ENCODE data around the gene SLC35G6. TPM values are rescaled to one million over a fixed set of nuclear protein-coding genes. Genes with fewer than 3 reads are reported as not detected.

Gene SLC35G6
- total RNA-seq = not detected in 2 replicates

DNA sequence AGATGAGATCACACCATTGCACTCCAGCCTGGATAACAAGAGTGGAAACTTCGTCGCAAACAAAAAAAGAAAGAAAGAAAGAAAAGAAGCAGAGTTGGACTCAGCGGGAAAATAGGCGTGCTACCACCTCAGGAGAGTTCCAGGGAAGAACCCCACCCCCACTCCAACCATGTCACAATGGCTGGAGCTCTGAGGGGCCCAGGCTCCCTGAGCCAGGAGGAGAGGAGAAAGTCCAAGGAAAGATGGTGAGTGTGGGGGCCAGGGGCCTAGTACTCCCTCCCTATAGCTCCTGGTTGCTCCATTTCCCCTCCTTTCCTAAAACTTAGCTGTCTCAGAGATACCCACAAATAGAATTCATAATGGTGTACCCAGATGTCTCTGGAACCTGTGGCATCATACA lies at the start of gene SLC35G6:
Gene SLC35G6 (plus strand): TSS at position 172 of the 400 bp plus-strand sequence. CDS start 71 bp downstream, at position 243.

DNA sequence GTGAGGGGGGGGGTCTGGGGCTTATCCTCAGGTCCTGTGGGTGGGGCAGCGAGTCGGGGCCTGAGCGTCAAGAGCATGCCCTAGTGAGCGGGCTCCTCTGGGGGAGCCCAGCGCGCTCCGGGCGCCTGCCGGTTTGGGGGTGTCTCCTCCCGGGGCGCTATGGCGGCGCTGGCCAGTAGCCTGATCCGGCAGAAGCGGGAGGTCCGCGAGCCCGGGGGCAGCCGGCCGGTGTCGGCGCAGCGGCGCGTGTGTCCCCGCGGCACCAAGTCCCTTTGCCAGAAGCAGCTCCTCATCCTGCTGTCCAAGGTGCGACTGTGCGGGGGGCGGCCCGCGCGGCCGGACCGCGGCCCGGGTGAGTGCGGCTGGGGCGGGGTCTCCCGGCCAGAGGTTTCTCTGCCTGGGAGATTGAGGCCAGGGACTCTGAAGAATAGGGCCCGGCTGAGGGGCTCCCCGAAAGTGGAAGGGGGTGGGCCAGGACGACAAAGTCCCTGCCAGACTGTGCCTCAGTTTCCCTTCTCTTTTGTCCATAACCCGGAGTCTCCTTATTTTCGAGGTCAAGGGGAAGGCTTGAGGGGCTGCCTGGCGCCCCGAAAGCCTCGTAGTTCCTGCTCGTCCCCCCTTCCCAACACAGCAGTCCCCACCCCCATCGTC lies 41.7 kb upstream of the SLC35G6 start, which contains the start of gene FGF11:
Gene FGF11 (plus strand): TSS at position 51 of the 651 bp plus-strand sequence. CDS start 109 bp downstream, at position 160.

DNA sequence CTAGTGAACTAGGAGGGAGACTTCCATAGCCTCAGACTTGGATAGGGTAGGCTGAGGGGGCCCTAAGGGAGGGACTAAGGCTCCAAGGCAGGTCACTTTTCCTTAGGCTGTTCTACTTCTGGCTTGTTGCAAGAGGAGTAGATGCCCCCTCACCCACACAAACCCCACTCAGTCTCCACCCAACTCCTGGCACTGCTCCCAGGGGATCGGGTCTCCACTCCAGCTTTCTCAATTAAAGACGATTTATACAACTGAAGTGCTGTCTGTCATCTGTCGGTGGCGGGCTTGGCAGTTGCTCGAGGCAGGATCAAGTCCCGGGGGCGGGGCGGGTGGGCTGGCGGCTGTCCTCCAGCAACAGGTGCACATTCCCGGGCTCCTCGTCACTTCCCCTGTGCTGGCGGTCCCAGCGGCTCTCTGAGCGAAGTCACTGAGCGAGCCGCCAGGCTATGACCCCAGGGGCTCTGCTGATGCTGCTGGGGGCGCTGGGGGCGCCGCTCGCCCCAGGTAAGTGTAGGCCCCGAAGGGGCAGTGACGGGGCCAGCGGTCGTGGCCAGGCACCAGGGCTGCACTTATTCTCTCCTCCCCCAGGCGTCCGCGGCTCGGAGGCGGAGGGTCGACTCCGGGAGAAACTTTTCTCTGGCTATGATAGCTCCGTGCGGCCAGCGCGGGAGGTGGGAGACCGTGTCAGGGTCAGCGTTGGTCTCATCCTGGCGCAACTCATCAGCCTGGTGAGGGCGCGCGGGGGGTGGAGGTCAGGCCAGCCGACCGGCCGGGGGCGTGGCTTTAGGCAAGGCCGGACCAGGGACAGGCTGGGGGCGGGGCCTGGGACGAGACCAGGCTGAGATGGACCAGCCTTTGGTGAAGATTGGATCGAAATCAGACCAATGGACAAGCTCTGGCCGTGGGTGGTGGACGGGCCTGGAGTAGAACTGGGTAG lies 36.3 kb upstream of the SLC35G6 start, which contains the start of gene CHRNB1:
Gene CHRNB1 (plus strand): TSS at position 380 of the 937 bp plus-strand sequence. CDS start 67 bp downstream, at position 447.

DNA sequence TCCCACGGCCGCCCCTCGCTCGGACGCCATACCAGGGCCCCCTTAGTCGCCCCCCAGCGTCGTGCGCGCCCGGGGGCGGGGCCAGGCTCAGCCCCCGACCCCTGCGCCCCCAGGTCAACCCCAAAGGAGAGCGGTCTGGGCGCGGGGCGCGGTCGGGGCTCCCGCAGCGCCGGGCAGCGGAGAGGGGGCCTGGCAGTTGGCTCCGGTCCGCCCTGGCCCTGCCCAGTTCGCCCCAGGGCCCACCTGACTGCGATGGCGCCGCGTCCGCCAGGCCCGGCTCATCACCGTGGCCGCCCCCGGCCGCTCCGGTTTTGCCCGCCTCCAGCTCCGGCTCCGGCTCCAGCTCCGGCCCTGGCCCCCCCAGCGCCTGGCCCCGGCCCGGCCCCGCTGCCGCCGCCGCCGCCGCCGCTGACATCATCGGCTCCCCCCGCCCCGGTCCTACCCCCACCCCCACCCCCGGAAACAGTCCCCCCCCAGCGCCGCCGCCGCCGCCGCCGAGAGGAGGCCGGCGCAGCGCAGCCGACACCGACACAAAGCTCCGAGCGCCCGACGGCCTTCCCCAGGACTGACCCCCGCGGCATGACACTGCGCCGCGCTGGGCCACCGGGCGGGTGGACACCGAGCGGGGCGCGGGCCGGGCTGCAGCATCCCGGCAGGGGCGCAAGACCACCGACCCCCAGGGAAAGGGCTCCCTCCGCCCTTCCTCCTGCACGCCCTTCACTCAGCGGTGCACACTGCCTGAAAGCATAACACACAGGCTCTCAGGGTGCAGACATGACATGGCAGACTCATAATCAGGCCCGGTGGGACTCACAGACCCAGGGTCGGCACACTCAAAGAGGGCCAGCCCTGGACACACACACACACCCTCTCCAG lies 1.8 kb upstream of the SLC35G6 start, which contains the start of gene ZBTB4:
Gene ZBTB4 (minus strand): TSS at position 419 of the 876 bp plus-strand sequence. CDS start 12,830 bp downstream, outside the sequence.

DNA sequence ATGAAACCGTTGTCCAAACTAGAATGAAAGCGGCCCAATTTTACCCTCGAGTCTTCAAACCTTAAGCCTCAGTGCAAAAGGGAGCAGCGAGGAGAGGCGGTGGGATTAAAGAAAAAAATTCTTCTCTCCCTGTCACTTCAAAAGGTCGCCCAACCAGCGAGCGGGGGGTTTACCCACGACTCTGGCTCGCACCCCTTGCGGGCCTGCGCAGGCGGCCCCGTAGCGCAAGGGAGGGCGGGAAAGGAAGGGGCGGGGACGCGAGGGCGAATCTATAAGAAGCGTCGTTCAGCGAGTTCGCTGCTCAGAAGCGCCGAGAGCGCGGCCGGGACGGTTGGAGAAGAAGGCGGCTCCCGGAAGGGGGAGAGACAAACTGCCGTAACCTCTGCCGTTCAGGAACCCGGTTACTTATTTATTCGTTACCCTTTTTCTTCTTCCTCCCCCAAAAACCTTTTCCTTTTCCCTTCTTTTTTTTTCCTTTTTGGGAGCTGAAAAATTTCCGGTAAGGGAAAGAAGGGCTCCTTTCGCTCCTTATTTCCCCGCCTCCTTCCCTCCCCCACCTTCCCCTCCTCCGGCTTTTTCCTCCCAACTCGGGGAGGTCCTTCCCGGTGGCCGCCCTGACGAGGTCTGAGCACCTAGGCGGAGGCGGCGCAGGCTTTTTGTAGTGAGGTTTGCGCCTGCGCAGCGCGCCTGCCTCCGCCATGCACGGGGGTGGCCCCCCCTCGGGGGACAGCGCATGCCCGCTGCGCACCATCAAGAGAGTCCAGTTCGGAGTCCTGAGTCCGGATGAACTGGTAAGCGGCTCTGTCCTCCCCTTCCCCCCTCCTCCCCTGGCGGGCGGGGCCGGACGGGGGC lies 3.0 kb downstream of the SLC35G6 start, which contains the start of gene POLR2A:
Gene POLR2A (plus strand): TSS at position 300 of the 852 bp plus-strand sequence.

Other genes with a start within 250 kb of the SLC35G6 start
- 54.3 and 57.8 TPM in 2 replicates for gene DVL2, start 246.9 kb upstream of the SLC35G6 start, total RNA-seq
- 57.2 and 58.5 TPM in 2 replicates for gene PHF23, start 242.0 kb upstream of the SLC35G6 start, total RNA-seq
- 229 and 455 TPM in 2 replicates for gene GABARAP, start 239.0 kb upstream of the SLC35G6 start, total RNA-seq
- gene CTDNEP1, start 229.7 kb upstream of the SLC35G6 start, total RNA-seq = 38.5 and 48.3 TPM in 2 replicates
- 36.9 and 42.9 TPM in 2 replicates for gene ELP5, start 229.2 kb upstream of the SLC35G6 start, total RNA-seq
- 10.8 and 13.4 TPM in 2 replicates for gene CLDN7, start 219.0 kb upstream of the SLC35G6 start, total RNA-seq
- gene SLC2A4, start 199.7 kb upstream of the SLC35G6 start, total RNA-seq = 0.10 and 0.33 TPM in 2 replicates
- 2.3 TPM in 1 of 2 replicates, not detected in the other for gene YBX2, start 186.8 kb upstream of the SLC35G6 start, total RNA-seq
- 949 and 999 TPM in 2 replicates for gene EIF5A, start 173.8 kb upstream of the SLC35G6 start, total RNA-seq
- gene GPS2, start 166.1 kb upstream of the SLC35G6 start, total RNA-seq = 43.1 and 48.1 TPM in 2 replicates
- gene NEURL4, start 152.1 kb upstream of the SLC35G6 start, total RNA-seq = 17.0 and 21.3 TPM in 2 replicates
- gene ACAP1, start 144.9 kb upstream of the SLC35G6 start, total RNA-seq = not detected in 2 replicates
- 2.6 and 3.6 TPM in 2 replicates for gene KCTD11, start 129.3 kb upstream of the SLC35G6 start, total RNA-seq
- not detected in 2 replicates for gene TMEM95, start 126.3 kb upstream of the SLC35G6 start, total RNA-seq
- gene TNK1, start 100.4 kb upstream of the SLC35G6 start, total RNA-seq = 0.38 and 0.65 TPM in 2 replicates
- gene PLSCR3, start 86.9 kb upstream of the SLC35G6 start, total RNA-seq = 27.0 and 36.3 TPM in 2 replicates
- gene TMEM256, start 77.3 kb upstream of the SLC35G6 start, total RNA-seq = 41.6 and 153 TPM in 2 replicates
- gene NLGN2, start 73.6 kb upstream of the SLC35G6 start, total RNA-seq = 4.6 and 5.2 TPM in 2 replicates
- not detected in 2 replicates for gene SPEM1, start 61.1 kb upstream of the SLC35G6 start, total RNA-seq
- not detected in 2 replicates for gene SPEM2, start 55.8 kb upstream of the SLC35G6 start, total RNA-seq
- gene SPEM3, start 52.6 kb upstream of the SLC35G6 start, total RNA-seq = not detected in 2 replicates
- gene TMEM102, start 46.0 kb upstream of the SLC35G6 start, total RNA-seq = 13.1 and 13.6 TPM in 2 replicates
- 0.38 and 0.65 TPM in 2 replicates for gene FGF11, start 41.9 kb upstream of the SLC35G6 start, total RNA-seq
- gene CHRNB1, start 36.4 kb upstream of the SLC35G6 start, total RNA-seq = 5.5 and 5.9 TPM in 2 replicates
- gene ZBTB4, start 1.8 kb upstream of the SLC35G6 start, total RNA-seq = 26.4 and 32.3 TPM in 2 replicates
- gene POLR2A, start 2.9 kb downstream of the SLC35G6 start, total RNA-seq = 128 and 163 TPM in 2 replicates
- gene TNFSF12, start 67.6 kb downstream of the SLC35G6 start, total RNA-seq = 16.7 and 20.2 TPM in 2 replicates
- gene TNFSF13, start 77.3 kb downstream of the SLC35G6 start, total RNA-seq = 1.3 and 2.5 TPM in 2 replicates
- 78.2 and 91.8 TPM in 2 replicates for gene SENP3, start 80.5 kb downstream of the SLC35G6 start, total RNA-seq
- 5.5 and 7.5 TPM in 2 replicates for gene CD68, start 98.2 kb downstream of the SLC35G6 start, total RNA-seq
- 139 and 210 TPM in 2 replicates for gene MPDU1, start 102.4 kb downstream of the SLC35G6 start, total RNA-seq
- 0.33 TPM in 1 of 2 replicates, not detected in the other for gene SOX15, start 108.6 kb downstream of the SLC35G6 start, total RNA-seq
- gene FXR2, start 133.5 kb downstream of the SLC35G6 start, total RNA-seq = 35.9 and 44.5 TPM in 2 replicates
- 18.3 and 25.2 TPM in 2 replicates for gene SAT2, start 146.4 kb downstream of the SLC35G6 start, total RNA-seq
- 0.19 TPM in 1 of 2 replicates, not detected in the other for gene SHBG, start 148.7 kb downstream of the SLC35G6 start, total RNA-seq
- not detected in 2 replicates for gene ATP1B2, start 169.5 kb downstream of the SLC35G6 start, total RNA-seq
- 144 and 156 TPM in 2 replicates for gene TP53, start 206.0 kb downstream of the SLC35G6 start, total RNA-seq
- gene WRAP53, start 207.0 kb downstream of the SLC35G6 start, total RNA-seq = 11.8 and 13.5 TPM in 2 replicates
- 1.1 and 1.6 TPM in 2 replicates for gene EFNB3, start 223.8 kb downstream of the SLC35G6 start, total RNA-seq
- gene DNAH2, start 236.3 kb downstream of the SLC35G6 start, total RNA-seq = under 0.01 and 0.10 TPM in 2 replicates

Measured in vein endothelial cell (primary cell).